NT2/D1 (cell line): ENCODE measurements around the gene RFTN1.

Experiments
- SUZ12 ChIP-seq: IDR thresholded peaks from 2 replicates; pipeline ENCODE4 v1.6.1; 2011; ENCODE audit not compliant: insufficient read length, insufficient read depth; ENCODE audit errors: extremely low read depth
- YY1 ChIP-seq: IDR thresholded peaks from 2 replicates; pipeline ENCODE4 v1.6.1; 2011; ENCODE audit not compliant: insufficient read length, insufficient read depth

DNA sequence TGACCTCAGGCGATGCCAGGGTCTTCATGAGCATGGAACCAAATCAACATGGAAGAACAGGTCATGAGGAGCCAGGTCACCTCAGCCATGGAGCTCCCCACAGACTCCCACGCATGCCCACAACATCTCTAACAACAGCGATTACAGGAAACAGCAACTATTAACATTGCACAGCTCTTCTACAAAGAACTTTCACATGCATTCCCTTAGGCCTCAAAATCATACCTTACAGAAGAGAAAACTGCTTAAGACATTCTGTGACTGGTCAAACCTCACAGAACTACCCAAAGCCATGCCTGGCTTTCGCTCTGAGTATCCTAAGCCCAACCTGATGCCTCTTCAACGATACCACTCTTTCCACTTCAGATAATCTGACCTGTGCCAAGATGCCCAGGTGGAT lies 130.7 kb downstream of the RFTN1 start:
- no peak for TF ChIP-seq SUZ12
- no peak for TF ChIP-seq YY1
